H7 (cell line): ENCODE results near the gene TMEM87A. TPM values are rescaled to one million over a fixed set of nuclear protein-coding genes. Genes with fewer than 3 reads are reported as not detected.

Source experiments
- DNase-seq: peaks from one replicate; pipeline ENCODE4 v3.0.0; 2012
- H3K27me3 ChIP-seq: 2 replicates; pipeline ENCODE4 v1.6.0; 2011; ENCODE audit warnings: mild to moderate bottlenecking, low read length; ENCODE audit not compliant: control insufficient read depth, insufficient read depth
- H3K36me3 ChIP-seq: replicated peaks from 2 replicates; pipeline ENCODE4 v1.5.1; 2011; ENCODE audit warnings: low read length; ENCODE audit not compliant: control insufficient read depth, insufficient read depth
- H3K4me3 ChIP-seq: 2 replicates; pipeline ENCODE4 v1.5.1; 2011; ENCODE audit warnings: low read depth, mild to moderate bottlenecking, control low read depth, low read length, moderate library complexity; ENCODE audit not compliant: insufficient read depth
- total RNA-seq: library from RNA; depleted of rRNA; stranded (reverse); fragments of >200 nt; shearing (Covaris generic); gene quantifications from 2 replicates; pipeline ENCODE4 v1.2.3, GENCODE V29; 2014

TMEM87A gene
- total RNA-seq, 1 experiment from 2014 or later, result 25.2 TPM

DNA sequence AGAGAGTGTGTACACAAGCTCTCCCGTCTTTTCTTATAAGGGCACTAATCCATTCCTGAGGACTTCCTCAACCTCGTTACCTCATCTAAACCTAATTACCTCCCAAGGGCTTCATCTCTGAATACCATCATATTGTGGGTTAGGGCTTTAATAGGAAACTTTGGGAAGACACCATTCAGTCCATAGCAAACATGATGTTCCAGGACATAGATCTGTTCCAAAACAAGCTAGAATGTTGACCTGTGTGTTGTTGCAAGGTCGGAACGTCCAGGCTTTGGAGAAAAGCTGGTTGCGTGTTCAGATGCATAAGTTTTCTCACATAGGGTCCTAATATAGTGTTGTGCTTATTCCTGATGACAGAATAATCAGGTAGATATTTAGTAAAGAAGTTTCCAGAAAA lies 9.7 kb upstream of the TMEM87A start:
- no peak overlapping the region for H3K4me3 ChIP-seq
- no peak for DNase-seq
- H3K36me3 ChIP-seq, result peaks cover 3% of the 10 kb centered on the region
- H3K27me3 ChIP-seq, result no peaks in the 10 kb centered on the region

DNA sequence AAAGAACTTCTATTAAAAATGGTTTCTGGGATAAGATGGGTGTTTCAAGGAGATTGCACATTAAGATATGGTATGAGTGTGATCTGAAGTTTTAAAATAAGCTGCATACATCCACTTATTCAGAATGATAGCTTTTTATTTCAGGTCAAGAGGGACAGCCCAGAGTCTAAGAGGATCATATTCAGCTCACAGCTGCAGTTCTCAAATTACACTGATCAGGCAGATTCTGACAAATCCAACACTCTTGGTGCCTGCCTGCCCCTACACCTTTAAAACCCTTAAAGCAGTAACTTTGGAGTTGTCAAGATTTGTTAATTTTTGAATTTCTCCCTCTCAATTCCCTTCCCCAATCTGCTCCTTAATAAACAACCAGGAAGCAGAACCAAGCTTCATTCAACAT lies 9.1 kb upstream of the TMEM87A start:
- H3K4me3 ChIP-seq, result no peak overlapping the region
- no peak for DNase-seq
- H3K27me3 ChIP-seq, result no peaks in the 10 kb centered on the region
- peaks cover 3% of the 10 kb centered on the region for H3K36me3 ChIP-seq

DNA sequence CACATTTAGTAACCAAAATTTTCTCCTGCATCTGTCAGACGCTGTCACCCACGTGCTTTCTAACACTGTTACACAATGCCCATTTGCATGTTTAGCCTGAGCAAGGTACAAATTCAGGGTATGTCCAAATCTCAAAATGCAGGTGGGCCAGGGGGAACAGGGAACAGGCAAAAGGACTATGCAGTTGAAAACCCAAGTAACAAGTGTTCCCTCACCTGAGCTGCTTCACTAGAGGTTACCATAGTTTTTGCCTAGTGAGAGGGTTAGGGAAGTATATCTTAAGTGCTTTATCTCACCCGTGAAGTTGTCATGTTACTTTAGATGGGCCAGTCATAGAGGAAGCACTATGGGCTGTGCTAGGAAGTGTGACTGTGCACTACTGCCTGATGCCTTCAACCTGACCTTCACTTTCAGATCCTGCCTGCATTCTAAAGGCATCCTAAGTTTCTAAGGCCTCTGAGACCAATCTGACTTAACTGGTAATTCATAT lies 6.0 kb upstream of the TMEM87A start:
- DNase-seq, result no peak
- H3K4me3 ChIP-seq, result no peak overlapping the region
- H3K27me3 ChIP-seq, result no peaks in the 10 kb centered on the region
- H3K36me3 ChIP-seq, result peaks cover 3% of the 10 kb centered on the region

DNA sequence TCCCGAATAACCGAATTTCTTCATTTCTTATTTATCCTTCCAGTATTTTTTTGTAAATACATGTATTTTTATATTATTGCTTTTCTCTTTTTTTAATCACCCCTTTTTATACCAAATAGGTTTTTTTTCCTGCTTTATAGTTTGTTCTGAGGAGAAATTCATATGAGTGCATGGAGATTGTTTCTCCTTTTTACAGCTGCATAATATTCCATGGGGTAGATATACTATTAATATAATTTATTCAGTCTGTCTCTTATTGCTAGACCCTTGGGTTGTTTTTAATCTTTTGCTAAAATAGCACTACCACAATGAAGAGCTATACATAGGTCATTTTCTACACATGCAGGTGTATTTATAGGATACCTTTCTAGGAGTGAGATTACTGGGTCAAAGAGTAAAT lies 3.5 kb upstream of the TMEM87A start:
- H3K4me3 ChIP-seq, result no peak overlapping the region
- no peak for DNase-seq
- H3K27me3 ChIP-seq, result no peaks in the 10 kb centered on the region
- H3K36me3 ChIP-seq, result peaks cover 3% of the 10 kb centered on the region

DNA sequence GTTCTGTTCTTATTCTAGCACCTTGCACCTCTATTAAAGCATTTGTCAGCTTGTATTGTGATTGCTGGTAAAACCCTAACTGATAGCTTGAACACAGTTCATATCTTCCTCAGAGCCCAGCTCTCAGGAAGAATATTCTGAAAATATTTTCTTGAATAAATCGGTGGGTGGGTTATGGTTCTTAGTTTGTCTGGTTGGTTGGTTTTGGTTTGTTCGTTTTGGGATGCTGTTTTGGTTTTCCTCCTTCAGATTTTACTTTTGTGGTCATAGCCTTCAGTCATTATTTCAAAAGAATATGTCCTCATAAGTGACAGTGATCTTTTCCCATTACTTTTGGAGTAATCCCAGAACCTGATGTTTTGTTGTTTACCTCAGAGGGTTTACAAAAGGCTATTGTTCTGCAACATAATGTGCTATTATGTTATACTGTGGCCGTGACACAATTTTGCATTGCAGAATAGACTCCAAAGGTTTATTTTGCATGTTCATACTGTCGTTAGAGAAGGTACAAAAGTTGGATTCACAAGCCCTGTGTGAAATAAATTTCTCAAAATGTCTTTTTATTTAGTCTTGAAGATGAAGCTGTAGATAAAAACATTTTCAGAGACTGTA lies 2.7 kb upstream of the TMEM87A start:
- Histone ChIP-seq H3K27me3 (no peaks in the 10 kb centered on the region), H3K36me3 (peaks cover 3% of the 10 kb centered on the region), H3K4me3 (no peak overlapping the region)
- DNase-seq, result no peak

DNA sequence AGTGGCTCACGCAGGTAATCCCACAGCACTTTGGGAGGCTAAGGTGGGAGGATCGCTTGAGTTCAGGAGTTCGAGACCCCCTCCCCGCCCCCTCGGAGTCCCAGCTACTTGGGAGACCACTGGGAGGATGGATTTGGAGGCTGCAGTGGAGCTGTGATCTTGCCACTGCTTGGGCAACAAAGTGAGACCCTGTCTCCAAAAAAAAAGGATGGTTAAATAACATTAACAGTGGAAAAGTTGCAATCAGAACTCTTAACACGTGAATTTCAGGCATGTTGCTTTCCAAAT lies 1.4 kb upstream of the TMEM87A start:
- no peak for DNase-seq
- Histone ChIP-seq H3K4me3 (no peak overlapping the region; the same call in 1 of the 2 replicates), H3K36me3 (no peaks in the 10 kb centered on the region; the same call in 1 of the 2 replicates), H3K27me3 (no peaks in the 10 kb centered on the region)

DNA sequence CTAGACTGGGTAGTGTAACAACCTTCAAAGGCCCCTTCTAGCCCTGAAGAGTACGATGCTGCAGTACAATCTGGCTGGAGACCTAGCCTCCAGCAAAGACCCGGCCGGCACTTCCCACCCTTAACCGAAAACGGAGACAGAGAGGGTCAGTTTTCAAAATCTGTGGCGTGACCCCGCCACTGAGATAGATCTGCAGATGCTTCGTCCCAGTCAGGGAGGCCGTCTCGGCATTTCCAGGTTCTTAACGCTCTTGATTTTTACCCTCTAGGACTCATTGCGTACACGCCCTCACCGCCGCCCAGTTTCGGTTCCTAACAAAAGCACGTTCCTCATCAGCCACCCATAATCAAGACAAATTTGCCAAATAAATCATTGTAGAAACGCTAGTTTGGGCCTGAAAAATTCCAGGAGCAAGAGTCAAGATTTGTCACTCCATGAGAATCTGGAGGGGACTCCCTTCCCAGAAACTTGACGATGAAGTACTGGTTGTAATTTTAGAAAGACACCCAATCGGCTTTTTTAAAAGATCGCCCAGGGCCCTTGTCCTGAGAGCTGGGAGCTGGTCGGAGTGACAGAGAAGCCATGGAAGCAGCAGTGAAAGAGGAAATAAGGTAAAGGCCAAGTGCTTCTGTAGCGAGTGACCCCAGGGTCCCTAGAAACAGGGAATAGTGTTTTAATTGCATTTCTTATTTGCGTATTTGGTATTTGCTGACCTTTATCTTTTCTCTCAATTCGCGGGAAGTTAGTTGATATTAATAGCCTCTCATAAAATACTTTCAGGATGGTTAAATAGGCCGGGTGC lies 868 bp upstream of the TMEM87A start:
- no peak for DNase-seq
- Histone ChIP-seq H3K36me3 (no peaks in the 10 kb centered on the region; the same call in 1 of the 2 replicates), H3K4me3 (peak overlapping the region; percentile 59), H3K27me3 (no peaks in the 10 kb centered on the region)

DNA sequence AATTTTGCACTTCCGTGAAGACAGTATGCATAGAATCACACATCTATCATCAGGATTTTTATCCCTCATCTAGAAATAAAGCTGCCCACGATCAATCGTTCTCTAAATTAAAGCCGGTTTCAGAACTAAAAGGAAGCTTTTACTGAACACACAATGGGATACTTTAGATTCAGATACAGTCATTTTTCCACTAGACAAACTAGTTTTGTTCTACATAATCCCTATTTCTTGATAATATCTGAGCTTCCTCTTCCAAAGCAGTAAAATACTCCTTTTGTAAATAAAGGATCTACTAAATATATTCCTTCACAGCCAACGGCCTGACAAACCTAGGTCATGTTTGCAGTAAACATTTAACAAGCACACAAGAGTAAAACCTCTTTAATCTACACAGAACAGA lies 2.2 kb downstream of the TMEM87A start:
- H3K27me3 ChIP-seq, result no peaks in the 10 kb centered on the region
- DNase-seq, result no peak
- peaks cover 4% of the 10 kb centered on the region for H3K36me3 ChIP-seq
- H3K4me3 ChIP-seq, result no peak overlapping the region

DNA sequence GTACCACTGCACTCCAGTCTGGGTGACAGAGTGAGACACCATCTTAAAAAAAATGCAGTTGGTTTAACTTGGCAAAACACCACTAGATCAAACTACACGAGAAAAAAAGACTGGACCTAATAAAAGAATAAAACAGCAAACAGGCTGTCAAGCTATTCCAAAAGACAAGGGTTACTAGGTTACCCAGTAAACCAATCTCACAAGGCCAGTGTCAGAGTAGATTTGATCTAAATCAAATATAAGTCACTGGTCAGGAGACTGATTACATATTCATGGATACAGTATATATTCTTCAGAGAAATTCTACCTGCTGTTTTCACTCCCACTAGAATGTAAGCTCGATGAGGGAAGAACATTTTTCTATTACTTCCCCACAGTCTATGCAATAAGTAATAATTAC lies 2.7 kb downstream of the TMEM87A start:
- H3K4me3 ChIP-seq, result no peak overlapping the region

DNA sequence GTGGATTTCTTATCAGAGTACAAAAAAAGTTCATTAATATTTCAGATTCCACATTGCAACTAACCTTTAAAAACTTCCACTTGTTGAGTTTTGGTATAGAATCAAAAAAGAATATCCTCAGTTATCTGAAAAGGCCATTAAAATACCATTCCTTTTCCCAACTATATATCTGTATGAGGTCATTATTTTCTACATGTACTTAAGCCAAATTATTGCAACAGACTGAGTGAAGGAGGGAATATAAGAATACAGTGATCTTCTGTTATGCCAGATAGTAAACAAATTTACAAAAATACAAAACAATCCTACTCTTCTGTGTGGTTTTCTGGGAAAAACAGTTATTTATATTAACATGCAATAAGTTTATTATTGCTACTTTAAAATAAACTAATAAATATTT lies 5.9 kb downstream of the TMEM87A start:
- peaks cover 9% of the 10 kb centered on the region for H3K36me3 ChIP-seq

More for the DNA sequence above, 2.7 kb downstream of the TMEM87A start:
- H3K27me3 ChIP-seq, result no peaks in the 10 kb centered on the region
- H3K36me3 ChIP-seq, result peaks cover 4% of the 10 kb centered on the region
- no peak for DNase-seq

DNA sequence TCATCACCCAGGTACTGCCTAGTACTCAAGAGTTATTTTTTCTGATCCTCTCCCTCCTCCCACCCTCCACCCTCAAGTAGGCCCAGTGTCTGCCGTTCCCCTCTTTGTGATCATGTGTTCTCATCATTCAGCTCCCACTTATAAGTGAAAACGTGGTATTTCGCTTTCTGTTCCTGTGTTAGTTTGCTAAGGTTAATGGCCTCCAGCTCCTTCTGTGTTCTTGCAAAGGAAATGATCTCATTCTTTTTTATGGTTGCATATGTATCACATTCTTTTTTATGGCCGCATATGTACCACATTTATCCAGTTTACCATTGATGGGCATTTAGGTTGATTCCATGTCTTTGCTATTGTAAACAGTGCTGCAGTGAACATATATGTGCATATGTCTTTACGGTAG lies 8.4 kb downstream of the TMEM87A start:
- H3K36me3 ChIP-seq, result peaks cover 16% of the 10 kb centered on the region
- no peak for DNase-seq
- H3K4me3 ChIP-seq, result no peak overlapping the region
- H3K27me3 ChIP-seq, result no peaks in the 10 kb centered on the region

More for the DNA sequence above, 5.9 kb downstream of the TMEM87A start:
- Histone ChIP-seq H3K4me3 (no peak overlapping the region), H3K27me3 (no peaks in the 10 kb centered on the region)
- no peak for DNase-seq

DNA sequence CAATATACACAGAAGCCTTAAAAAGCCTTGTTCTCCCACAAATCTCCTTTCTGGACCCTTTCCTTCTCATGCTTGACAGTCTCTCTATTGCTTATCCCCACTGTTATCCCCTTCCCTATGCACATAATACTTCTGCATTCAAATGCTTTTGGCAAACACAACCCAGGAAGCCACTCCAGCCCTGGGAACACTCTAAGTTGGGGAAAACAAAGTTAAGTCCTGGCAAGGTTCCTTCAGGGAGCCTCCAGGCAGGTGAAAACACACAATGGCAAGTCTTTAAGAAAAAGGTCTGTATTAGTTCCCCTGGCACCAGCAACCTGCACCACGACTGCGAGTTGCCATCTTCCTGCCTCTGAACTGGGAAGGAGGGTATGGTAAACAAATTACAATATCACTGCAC lies 19.9 kb downstream of the TMEM87A start:
- Histone ChIP-seq H3K36me3 (peaks cover 7% of the 10 kb centered on the region), H3K4me3 (no peak overlapping the region), H3K27me3 (no peaks in the 10 kb centered on the region)
- no peak for DNase-seq

DNA sequence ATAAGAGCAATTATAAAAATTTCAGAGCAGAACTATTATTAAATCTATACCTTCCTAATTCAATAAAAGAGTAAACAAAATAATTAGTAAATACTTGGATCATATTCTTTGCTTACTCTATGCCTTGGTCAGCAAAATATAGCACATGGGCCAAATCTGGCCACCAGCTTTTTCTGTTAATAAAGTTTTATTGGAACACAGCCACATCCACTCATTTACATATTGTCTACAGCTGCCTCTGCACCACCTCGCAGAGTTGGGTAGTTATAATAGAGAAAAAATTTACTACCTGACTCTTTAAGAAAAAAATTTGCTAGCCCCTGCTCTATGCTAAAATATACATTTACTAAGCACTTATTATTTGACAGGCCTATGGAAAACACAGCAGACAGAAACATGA lies 32.4 kb downstream of the TMEM87A start:
- no peaks in the 10 kb centered on the region for H3K27me3 ChIP-seq
- H3K4me3 ChIP-seq, result no peak overlapping the region
- peaks cover 4% of the 10 kb centered on the region for H3K36me3 ChIP-seq
- no peak for DNase-seq

DNA sequence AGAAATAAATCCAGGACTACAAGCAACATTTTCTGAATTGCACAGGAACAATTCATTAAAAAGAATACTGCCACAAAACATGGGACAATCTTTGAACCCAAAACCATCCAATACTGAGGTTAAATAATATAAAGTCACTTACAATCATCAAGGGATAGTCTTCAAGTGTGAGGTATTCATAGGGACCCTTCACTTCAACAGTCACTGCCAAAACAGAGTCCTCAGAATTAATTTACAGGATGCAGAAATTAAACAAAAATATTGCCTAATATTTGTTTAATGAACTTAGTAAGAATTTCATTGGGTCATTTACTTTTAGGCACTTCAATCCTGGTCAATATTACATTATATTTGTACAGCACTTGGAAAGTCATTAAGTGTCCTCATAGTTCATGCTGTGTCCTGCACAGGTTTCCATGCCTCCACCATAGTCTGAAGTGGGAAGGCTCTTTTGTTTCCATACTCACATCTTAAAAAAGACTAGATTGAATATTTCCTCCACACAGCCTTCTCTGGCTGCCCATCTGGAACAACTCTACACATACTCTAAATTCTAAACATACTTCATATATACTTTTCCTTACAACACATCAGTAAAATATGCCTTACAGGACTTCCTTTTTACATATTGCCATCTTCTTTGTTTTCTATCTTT lies 33.6 kb downstream of the TMEM87A start:
- no peak for DNase-seq
- no peak overlapping the region for H3K4me3 ChIP-seq
- H3K27me3 ChIP-seq, result no peaks in the 10 kb centered on the region
- H3K36me3 ChIP-seq, result peaks cover 4% of the 10 kb centered on the region

DNA sequence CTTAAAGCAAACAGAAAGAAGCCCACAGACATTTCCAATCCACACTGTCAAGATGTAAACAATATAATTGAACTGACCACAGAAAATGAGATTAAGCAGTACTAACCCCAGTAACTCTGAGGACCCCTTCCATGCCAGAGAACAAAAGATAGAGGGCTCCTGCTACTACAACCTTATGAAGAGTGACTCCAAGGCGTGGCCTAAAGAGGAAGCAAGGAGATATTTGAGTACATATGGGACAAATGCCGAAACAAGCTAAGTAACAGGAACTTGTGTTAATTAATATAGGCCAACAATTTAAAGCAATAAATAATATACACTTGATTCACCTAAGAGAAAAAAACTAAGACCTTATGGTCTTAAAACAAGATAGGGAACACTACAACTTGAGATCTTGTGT lies 40.1 kb downstream of the TMEM87A start:
- DNase-seq, result no peak
- H3K27me3 ChIP-seq, result no peaks in the 10 kb centered on the region
- H3K4me3 ChIP-seq, result no peak overlapping the region
- peaks cover 5% of the 10 kb centered on the region for H3K36me3 ChIP-seq
